ENCODE results near the gene HCN4. TPM values are rescaled to one million over a fixed set of nuclear protein-coding genes. Genes with fewer than 3 reads are reported as not detected.

HCN4 gene
- total RNA-seq, 1 donor from 2014 or later, result 1.4 TPM

- TF ChIP-seq CTCF (IDR thresholded peaks at IDR 0.05; ENCODE audit: insufficient read depth, low read length, poor library complexity, severe bottlenecking), result no peak
- DNase-seq (ENCODE audit: low read depth), result no peak
- Histone ChIP-seq H3K4me3 (ENCODE audit: low read depth, low read length) (no peak overlapping the region), H3K36me3 (ENCODE audit: control insufficient read depth, insufficient read depth, low read length) (peaks cover 2% of the 10 kb centered on the region), H3K27me3 (ENCODE audit: control insufficient read depth, insufficient read depth, low read length) (no peaks in the 10 kb centered on the region)
Measured at GRCh38 chr15:73282567-73283365, 86.0 kb downstream of the HCN4 start.

GRCh38 chr15:73275862-73276261, 92.9 kb downstream of the HCN4 start:
- TF ChIP-seq CTCF (IDR thresholded peaks at IDR 0.05; ENCODE audit: insufficient read depth, low read length, poor library complexity, severe bottlenecking), result no peak
- Histone ChIP-seq H3K36me3 (ENCODE audit: control insufficient read depth, insufficient read depth, low read length) (no peaks in the 10 kb centered on the region), H3K4me3 (ENCODE audit: low read depth, low read length) (no peak overlapping the region), H3K27me3 (ENCODE audit: control insufficient read depth, insufficient read depth, low read length) (no peaks in the 10 kb centered on the region)
- no peak for DNase-seq (ENCODE audit: low read depth)

- TF ChIP-seq CTCF (IDR thresholded peaks at IDR 0.05; ENCODE audit: insufficient read depth, low read length, poor library complexity, severe bottlenecking), result peak; percentile 73
- Histone ChIP-seq H3K36me3 (ENCODE audit: control insufficient read depth, insufficient read depth, low read length) (no peaks in the 10 kb centered on the region), H3K27me3 (ENCODE audit: control insufficient read depth, insufficient read depth, low read length) (no peaks in the 10 kb centered on the region), H3K4me3 (ENCODE audit: low read depth, low read length) (no peak overlapping the region)
- peak; percentile 10 for DNase-seq (ENCODE audit: low read depth)
Measured at GRCh38 chr15:73273181-73274002, 95.4 kb downstream of the HCN4 start.

- no peak for DNase-seq (ENCODE audit: low read depth)
- Histone ChIP-seq H3K36me3 (ENCODE audit: control insufficient read depth, insufficient read depth, low read length) (no peaks in the 10 kb centered on the region), H3K4me3 (ENCODE audit: low read depth, low read length) (no peak overlapping the region), H3K27me3 (ENCODE audit: control insufficient read depth, insufficient read depth, low read length) (no peaks in the 10 kb centered on the region)
- no peak for TF ChIP-seq CTCF (IDR thresholded peaks at IDR 0.05; ENCODE audit: insufficient read depth, low read length, poor library complexity, severe bottlenecking)
Measured at GRCh38 chr15:73270366-73271097, 98.2 kb downstream of the HCN4 start.

Other genes with a start within 250 kb of the HCN4 start
- gene REC114, start 74.2 kb upstream of the HCN4 start, total RNA-seq, result not detected in 2 replicates

Data from kidney epithelial cell (primary cell).